ENCODE results near the gene GIMAP8.

GIMAP8 gene

DNA sequence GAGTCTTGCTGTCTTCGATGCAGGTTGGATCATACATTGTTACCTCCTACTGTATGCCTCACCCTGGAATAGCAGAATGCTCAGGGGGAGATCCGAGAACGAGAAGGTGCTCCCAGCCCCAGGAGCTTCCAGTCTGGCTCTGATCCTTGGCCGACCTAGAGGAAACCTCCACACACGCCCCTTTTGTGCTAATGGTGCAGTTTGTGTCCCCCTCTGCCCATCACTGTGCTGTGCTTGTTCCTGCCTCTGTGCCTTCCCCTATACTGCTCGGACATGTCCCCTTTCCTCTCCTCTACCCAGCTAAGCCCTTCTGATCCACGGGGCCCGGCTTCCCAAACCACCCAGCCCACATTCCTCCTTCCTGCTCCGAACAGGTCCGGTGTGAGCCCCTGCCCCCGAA lies 38.8 kb upstream of the GIMAP8 start:
- DNase-seq (ENCODE audit: low read depth in 3 of 3), result no peak

- no peak for DNase-seq (ENCODE audit: low read depth in 3 of 3)
Observed at GRCh38 chr7:150412016-150412415, 38.4 kb upstream of the GIMAP8 start.

- DNase-seq (ENCODE audit: low read depth in 3 of 3), result no peak
Observed at GRCh38 chr7:150412518-150413488, 37.6 kb upstream of the GIMAP8 start.

DNA sequence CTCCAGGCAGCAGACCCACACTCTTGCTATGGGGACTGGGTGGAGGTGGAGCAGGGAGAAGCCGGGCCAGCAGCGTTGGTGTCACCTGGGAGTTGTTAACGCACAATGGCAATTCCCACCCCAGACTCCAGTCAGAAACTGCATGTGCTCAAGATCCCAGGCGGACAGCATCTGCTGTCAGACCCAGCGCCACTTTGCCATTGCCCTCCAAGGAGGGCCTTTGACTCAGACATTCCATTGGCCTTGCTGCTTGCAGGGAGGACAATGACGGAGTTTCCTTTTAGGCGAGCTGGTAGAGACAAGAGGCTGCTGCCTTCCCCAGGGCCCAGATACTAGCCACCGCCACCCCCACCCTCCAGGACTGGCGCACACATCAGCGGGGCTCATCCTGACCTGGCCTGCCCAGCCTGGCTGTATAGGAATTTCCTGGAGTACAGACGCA lies 36.8 kb upstream of the GIMAP8 start:
- DNase-seq (ENCODE audit: low read depth in 3 of 3), result no peak

DNA sequence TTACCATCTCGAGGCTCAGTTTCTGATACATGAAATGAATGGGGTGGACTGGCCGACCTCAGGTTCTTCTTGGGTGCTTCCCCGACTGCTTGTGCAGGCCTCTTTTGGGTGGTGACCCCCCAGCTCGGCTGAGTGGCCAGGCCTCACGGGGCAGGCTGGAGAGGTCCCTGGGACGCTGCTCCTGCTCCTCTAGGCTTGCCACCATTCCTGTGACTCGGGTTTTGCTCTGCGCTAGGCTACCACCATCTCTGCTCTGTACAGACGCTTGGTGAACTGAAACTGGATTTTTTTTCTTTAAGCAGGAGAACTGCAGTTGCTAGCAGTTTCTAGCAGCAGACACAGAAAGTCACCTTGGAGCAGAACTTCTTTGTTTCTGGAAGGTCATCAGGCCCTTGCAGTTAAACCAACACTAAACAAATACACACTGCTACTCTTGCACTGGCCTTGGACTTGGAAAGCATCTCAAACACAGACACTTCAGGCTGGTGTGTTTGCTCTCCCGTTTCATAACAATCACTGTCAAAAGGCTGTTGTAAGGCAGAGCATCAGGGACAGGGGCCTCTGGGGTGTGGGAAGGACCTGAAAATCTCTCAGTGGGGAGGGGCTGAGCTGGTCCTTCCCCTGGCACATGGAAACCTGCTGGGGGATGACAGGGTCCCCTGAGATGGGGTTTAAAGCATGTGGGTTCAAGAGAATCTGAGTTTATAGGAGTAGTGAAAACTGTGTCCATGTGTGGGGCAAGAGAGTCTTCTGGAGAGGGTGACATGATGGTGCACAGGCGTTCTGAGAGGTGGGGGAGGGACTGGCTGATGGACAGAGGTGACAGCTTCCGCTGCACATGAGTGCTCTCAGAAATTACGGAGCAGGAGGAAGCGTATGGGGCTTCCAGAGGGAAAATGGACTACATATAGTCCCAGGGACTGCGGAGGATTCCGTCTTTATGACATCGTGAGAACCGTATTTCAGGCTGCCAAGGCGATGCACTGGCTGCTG lies 35.0 kb upstream of the GIMAP8 start:
- DNase-seq (ENCODE audit: low read depth in 3 of 3), result no peak

GRCh38 chr7:150417239-150417638 lies 33.2 kb upstream of the GIMAP8 start:
- no peak for DNase-seq (ENCODE audit: low read depth in 3 of 3)

DNA sequence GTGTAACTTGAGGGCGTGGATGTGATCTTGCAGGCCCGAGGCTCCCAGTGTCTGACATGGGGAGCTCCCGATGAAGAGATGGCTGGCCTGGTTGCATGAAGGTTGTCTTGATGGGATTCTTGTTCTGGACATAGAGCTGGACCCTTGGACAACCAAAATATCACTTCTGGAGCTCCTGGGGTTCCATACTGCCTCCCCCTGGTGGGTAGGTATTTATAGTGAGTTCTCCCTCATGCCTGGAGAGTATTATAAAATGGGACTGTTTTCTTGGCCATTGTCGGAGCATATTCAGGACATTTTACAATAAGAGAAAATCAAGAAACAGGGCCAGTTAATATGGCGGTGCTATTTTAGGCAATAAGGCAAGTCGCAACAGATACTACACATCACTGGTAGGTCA lies 32.6 kb upstream of the GIMAP8 start:
- DNase-seq (ENCODE audit: low read depth in 3 of 3), result no peak

- no peak for DNase-seq (ENCODE audit: low read depth in 3 of 3)
Observed at GRCh38 chr7:150420242-150420641, 30.2 kb upstream of the GIMAP8 start.

DNA sequence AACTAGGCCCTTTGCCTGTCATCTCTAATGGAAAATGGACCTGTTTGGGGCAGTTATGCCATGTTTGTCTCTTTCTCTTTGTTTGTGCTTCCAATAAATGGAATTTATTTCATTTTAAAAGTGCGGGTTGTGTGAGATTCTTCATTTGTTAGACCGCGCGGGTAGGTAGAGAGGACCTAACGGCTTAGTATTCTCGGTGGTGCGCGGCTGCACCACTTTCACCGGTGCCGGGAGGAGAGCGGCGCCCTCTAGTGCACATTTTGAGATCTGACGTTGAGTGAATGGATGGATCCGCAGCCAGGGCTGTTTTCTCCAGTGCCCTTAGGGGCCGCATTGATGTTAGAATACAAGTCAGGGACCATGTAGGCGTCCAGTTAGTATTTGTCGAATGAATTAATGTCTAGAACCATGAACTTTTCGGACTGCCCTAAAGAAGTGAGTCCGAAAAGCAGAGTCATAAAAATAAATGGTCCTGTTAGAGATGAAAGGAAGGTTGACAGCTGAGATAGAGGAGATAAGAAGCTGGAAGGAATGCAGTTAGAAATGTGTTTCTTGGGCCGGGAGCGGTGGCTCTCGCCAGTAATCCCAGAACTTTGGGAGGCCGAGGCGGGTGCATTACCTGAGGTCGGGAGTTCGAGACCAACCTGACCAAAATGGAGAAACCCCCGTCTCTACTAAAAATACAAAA lies 29.3 kb upstream of the GIMAP8 start:
- peak; percentile 67 to 83 (median 81) for DNase-seq (ENCODE audit: low read depth in 3 of 3)

- no peak for DNase-seq (ENCODE audit: low read depth in 3 of 3)
Observed at GRCh38 chr7:150421831-150422230, 28.6 kb upstream of the GIMAP8 start.

- no peak for DNase-seq (ENCODE audit: low read depth in 3 of 3)
Observed at GRCh38 chr7:150425670-150426069, 24.8 kb upstream of the GIMAP8 start.

DNA sequence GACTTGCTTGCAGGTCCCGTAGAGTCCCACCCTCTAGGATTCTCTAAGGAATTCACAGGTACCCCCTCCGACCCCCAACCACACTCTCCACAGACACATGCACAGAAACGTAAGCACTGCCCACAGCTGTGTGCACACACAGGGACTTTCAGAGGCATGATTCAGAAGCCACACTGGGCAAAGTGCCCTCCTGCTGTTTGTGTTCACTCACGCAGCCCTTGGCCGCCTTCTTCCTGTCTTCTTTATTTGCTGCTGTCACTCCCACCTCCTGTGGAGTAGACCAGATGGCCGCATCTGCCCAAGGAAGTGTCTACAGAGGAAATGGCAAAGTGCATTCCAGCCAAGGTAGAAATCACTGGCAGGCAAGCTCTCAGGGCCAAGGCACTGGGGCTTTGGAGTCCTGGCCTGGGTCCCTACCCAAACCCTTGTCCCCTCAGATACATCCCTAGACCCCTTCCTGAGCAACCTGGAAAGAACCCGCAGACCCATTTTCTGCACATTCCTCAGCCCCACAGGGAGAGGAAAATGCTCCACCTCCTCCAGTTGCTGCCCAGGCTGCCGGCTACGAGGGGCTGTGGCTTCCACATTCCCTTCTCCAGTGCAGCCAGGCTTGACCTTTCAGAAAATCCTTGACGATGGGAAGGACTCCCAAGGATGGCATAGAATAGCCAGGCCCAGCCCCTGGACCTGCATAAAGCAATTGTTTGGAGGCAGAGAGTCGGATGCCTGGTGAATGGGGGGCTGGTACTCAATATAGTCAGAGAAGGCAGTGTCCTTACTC lies 21.6 kb upstream of the GIMAP8 start:
- DNase-seq (ENCODE audit: low read depth in 3 of 3), result no peak

DNA sequence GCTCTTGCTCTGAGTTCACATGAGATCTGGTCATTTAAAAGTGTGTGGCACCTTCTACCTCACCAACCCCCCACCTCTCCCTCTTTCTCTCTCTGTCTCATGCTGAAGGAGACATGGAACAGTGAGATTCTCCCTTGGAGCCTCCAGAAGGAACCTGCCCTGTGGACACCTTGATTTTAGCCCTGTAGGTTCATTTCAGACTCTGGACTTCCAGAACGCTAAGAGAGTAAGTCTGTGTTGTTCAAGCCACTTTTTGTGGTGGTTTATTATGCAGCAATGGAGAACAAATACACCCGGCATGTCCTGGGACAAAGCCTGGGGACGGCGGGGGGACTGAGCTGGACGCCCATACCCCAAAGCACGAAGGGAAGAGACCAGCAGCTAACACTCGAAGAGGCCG lies 20.7 kb upstream of the GIMAP8 start:
- DNase-seq (ENCODE audit: low read depth in 3 of 3), result no peak

DNA sequence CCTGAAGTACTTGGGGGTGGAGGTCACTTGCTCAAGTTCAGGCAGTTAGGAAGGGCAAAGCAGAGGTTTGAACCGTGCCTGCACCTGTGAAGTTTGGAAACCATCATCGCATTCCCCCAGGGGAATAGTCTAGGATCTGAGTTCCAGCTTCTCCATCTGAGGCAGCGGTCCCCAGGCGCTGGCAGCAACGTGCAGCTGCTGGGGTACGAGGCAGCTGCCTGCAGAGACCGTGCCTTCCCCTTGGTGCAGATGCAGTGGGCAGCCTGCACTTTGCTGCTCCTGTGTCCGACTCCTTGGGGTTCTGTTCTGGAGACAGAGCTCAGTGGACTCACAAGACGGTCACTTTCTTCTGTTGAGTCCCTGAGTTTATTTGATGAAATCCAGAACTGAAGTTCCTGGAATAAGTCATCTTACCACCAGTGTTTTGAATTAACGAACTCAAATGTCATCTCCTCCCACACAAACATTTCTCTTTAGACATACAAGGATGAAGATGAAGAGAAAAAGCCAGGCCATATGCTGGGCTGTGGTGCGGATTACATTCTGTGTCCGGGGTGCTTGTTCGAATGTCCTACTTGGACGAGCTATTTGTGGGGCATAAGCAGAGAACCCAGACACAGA lies 19.9 kb upstream of the GIMAP8 start:
- no peak for DNase-seq (ENCODE audit: low read depth in 3 of 3)

GRCh38 chr7:150431839-150432658 lies 18.4 kb upstream of the GIMAP8 start:
- DNase-seq (ENCODE audit: low read depth in 3 of 3), result no peak

DNA sequence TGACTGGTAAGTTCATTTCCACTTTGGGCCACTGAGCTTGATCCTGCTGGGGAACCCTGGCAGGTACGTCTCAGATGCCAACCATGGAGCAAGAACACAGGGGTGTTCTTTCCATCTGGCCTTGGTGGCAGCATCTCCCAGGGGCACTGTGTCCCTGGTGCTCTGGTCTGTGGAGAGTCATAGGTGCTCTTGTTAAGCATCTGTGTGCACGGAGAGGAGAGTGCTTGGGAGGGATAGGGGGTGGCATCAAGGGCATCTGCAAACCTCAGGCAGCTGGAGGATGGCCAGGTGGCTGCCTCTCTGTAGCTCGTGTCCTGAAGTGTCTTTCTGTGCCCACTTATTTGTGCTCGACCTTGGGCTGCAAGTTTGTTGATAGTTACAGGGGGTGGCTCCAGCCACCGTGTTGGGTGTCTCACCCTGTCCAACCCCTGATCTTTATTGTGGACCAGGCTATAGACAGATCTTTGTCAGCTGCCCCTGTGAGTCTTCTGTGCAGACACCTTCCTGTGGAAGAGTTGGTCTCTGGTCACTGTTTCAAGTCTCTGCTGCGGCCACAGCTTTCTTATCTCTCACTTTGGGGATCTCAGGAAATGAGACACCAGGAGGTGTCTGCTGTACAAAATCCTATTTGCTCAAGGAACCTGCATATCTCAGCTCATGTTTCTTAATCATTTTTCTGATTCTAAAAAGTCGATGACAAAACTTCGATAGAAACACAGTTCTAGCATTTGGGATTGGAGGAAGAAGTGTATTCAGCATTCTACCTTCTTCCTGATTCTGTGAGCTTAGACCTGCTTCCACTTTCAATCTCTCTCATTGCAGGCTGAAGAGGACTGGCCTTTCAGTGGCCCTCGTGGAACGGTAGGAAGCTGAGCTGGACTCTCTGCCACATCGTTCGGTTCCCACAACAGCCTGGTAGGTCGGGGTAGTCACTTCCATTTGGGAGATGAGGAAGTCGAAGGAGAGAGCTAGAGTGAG lies 17.2 kb upstream of the GIMAP8 start:
- DNase-seq (ENCODE audit: low read depth in 3 of 3), result no peak

- DNase-seq (ENCODE audit: low read depth in 3 of 3), result no peak
Observed at GRCh38 chr7:150434240-150434639, 16.2 kb upstream of the GIMAP8 start.

- no peak for DNase-seq (ENCODE audit: low read depth in 3 of 3)
Observed at GRCh38 chr7:150435047-150435389, 15.4 kb upstream of the GIMAP8 start.

Measured in stimulated activated CD4-positive, alpha-beta T cell treated with anti-CD3 and anti-CD28 coated beads, TNF-alpha, amount 100 ng/mL, for 24 hours (primary cell).